Cerebellar cortex (tissue), 1 donor: ENCODE results near the gene MRPL21.
"Not testable (repeated sequence)": the region's sequence is repeated elsewhere in the genome, so short reads cannot be mapped to it uniquely, and the experiment has no call there.

ENCODE experiments used
- DNase-seq: peaks from one replicate; pipeline ENCODE4 v3.0.0-alpha.2; 2015; ENCODE audit warnings: low spot score

Gene MRPL21

GRCh38 chr11:68867066-68867465 lies 36.6 kb downstream of the MRPL21 start:
- DNase-seq: no peak

- DNase-seq: no peak
These were observed 38.4 kb downstream of the MRPL21 start for GRCh38 chr11:68865241-68865640.

GRCh38 chr11:68863553-68864265 lies 39.9 kb downstream of the MRPL21 start:
- no peak for DNase-seq

- no peak for DNase-seq
These were observed 41.2 kb downstream of the MRPL21 start for GRCh38 chr11:68862421-68862820.

GRCh38 chr11:68859123-68859522 lies 44.5 kb downstream of the MRPL21 start:
- no peak for DNase-seq

- DNase-seq: no peak
These were observed 46.5 kb downstream of the MRPL21 start for GRCh38 chr11:68857037-68857586.

GRCh38 chr11:68856425-68857030 lies 47.1 kb downstream of the MRPL21 start:
- not testable (repeated sequence) for DNase-seq

GRCh38 chr11:68855205-68855981 lies 48.2 kb downstream of the MRPL21 start:
- DNase-seq: no peak

- DNase-seq: no peak
These were observed 49.2 kb downstream of the MRPL21 start for GRCh38 chr11:68854273-68854958.

GRCh38 chr11:68852628-68853027 lies 51.0 kb downstream of the MRPL21 start:
- no peak for DNase-seq

- DNase-seq: no peak
These were observed 55.2 kb downstream of the MRPL21 start for GRCh38 chr11:68848429-68848828.

- DNase-seq: no peak
These were observed 56.2 kb downstream of the MRPL21 start for GRCh38 chr11:68847395-68847794.

- no peak for DNase-seq
These were observed 58.2 kb downstream of the MRPL21 start for GRCh38 chr11:68845351-68846002.

GRCh38 chr11:68844801-68845200 lies 58.8 kb downstream of the MRPL21 start:
- no peak for DNase-seq

- no peak for DNase-seq
These were observed 59.3 kb downstream of the MRPL21 start for GRCh38 chr11:68844376-68844775.

GRCh38 chr11:68843703-68844312 lies 59.8 kb downstream of the MRPL21 start:
- DNase-seq: no peak

- no peak for DNase-seq
These were observed 60.5 kb downstream of the MRPL21 start for GRCh38 chr11:68843052-68843561.

GRCh38 chr11:68842427-68843051 lies 61.1 kb downstream of the MRPL21 start:
- no peak for DNase-seq

GRCh38 chr11:68841718-68842426 lies 61.8 kb downstream of the MRPL21 start, which contains the start of gene CPT1A:
Gene CPT1A, minus strand, starts transcription at chr11:68841916. Its CDS starts 26,442 bp downstream, at chr11:68815474.
- DNase-seq: no peak
